ENCODE measurements around the gene MTRF1. TPM values are rescaled to one million over a fixed set of nuclear protein-coding genes. Genes with fewer than 3 reads are reported as not detected.

Gene MTRF1
- total and polyA plus RNA-seq, 2 of the 4 experiments (the other 2 are of a cell fraction): 9.7 to 12.4 TPM

DNA sequence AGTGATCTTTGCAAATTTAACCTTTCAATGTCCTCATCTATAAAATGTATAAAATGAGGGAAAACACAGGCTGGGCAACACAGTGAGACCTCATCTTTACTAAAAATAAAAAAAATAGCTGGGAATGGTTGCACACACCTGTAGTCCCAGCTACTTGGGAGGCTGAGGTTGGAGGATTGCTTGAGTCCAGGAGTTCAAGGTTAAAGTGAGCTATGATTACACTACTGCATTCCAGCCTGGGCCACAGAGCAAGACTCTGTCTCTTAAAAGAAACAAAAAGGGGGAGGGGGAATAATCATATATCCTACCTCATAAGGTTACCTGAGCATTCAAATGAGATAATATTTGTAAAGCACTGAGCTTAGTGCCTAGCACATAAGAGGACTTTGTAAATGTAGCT is 5.8 kb downstream of the MTRF1 start:
- ChIA-PET CTCF (no interaction called here), POLR2A (ENCODE audit: unreplicated experiment) (no interaction called here)
- Histone ChIP-seq H2BK20ac (ENCODE audit: low read depth, low read length) (no peak overlapping the region), H4K5ac (ENCODE audit: low read depth, low read length) (no peak overlapping the region), H4K91ac (ENCODE audit: insufficient read depth, low read depth, low read length) (no peak overlapping the region), H2AK5ac (ENCODE audit: low read depth, low read length) (no peak overlapping the region), H3K23ac (ENCODE audit: low read depth, low read length) (no peak overlapping the region), H3K27ac (ENCODE audit: insufficient read depth, low read length) (no peak overlapping the region), H3K18ac (ENCODE audit: low read depth, low read length) (no peak overlapping the region), H3K56ac (ENCODE audit: extremely low read depth, insufficient read depth, low read length) (no peak overlapping the region), H2AFZ (replicated peaks; ENCODE audit: low read length, poor library complexity) (no peak overlapping the region), H3K79me1 (ENCODE audit: low read depth in 1 of 2, low read length in 2 of 2) (peaks cover 8 to 13% of the 10 kb centered on the region in 2 experiments), H3K9me3 (ENCODE audit: control insufficient read depth, insufficient read depth, low read length) (no peaks in the 10 kb centered on the region), H3K9me1 (ENCODE audit: insufficient read depth, low read length) (peaks cover 1% of the 10 kb centered on the region; the same call in 1 of the 2 replicates), H2BK120ac (ENCODE audit: low read depth, low read length) (no peak overlapping the region), H3K4me3 (ENCODE audit: insufficient read depth, low read depth, low read length) (no peak overlapping the region), H3K4ac (ENCODE audit: low read depth, low read length) (no peak overlapping the region), H3K14ac (replicated peaks; ENCODE audit: low read depth, low read length) (no peak overlapping the region), H3K9ac (ENCODE audit: low read depth, low read length) (no peak overlapping the region), H2BK5ac (ENCODE audit: low read depth, low read length, poor library complexity, severe bottlenecking) (no peak overlapping the region), H4K8ac (ENCODE audit: low read depth in 2 of 2, low read length in 2 of 2) (no peak overlapping the region), H3K27me3 (ENCODE audit: control insufficient read depth, insufficient read depth, low read length) (no peaks in the 10 kb centered on the region), H4K20me1 (ENCODE audit: insufficient read depth, low read length) (no peaks in the 10 kb centered on the region), H3K4me2 (ENCODE audit: low read depth, low read length) (no peak overlapping the region), H2BK15ac (ENCODE audit: low read depth, low read length) (no peak overlapping the region), H3K36me3 (ENCODE audit: control insufficient read depth, insufficient read depth, low read length) (peaks cover 11% of the 10 kb centered on the region), H3K4me1 (ENCODE audit: control insufficient read depth, insufficient read depth, low read length) (peaks cover under 1% of the 10 kb centered on the region), H2AK9ac (replicated peaks; ENCODE audit: low read depth, low read length, poor library complexity) (no peak overlapping the region)
- ATAC-seq (ENCODE audit: low read depth): no peak
- no peak for TF ChIP-seq SMC3 (IDR thresholded peaks at IDR 0.05; ENCODE audit: low read depth, low read length)
- DNase-seq: no peak
- BruUV-seq (replicated peaks): no TSS peak
- intact Hi-C loops (cut with micrococcal nuclease) (no loop called here), dilution Hi-C loops (cut with HindIII; ENCODE audit: low sequenced_read_pairs, unreplicated experiment) (no loop called here), in situ Hi-C loops (cut with MboI; ENCODE audit: low sequenced_read_pairs) (no loop called here)

Data from IMR-90 (cell line).